Activated CD4-positive, CD25-positive, alpha-beta regulatory T cell treated with anti-CD3 and anti-CD28 coated beads, Interleukin-2, amount 50 U/mL, for 16 hours (primary cell): ENCODE data around the gene CHMP4A.

ENCODE experiments used
- DNase-seq: peaks from one replicate; pipeline ENCODE4 v3.0.0-alpha.2; 2020; ENCODE audit warnings: low read depth, low spot score

The CHMP4A gene

DNA sequence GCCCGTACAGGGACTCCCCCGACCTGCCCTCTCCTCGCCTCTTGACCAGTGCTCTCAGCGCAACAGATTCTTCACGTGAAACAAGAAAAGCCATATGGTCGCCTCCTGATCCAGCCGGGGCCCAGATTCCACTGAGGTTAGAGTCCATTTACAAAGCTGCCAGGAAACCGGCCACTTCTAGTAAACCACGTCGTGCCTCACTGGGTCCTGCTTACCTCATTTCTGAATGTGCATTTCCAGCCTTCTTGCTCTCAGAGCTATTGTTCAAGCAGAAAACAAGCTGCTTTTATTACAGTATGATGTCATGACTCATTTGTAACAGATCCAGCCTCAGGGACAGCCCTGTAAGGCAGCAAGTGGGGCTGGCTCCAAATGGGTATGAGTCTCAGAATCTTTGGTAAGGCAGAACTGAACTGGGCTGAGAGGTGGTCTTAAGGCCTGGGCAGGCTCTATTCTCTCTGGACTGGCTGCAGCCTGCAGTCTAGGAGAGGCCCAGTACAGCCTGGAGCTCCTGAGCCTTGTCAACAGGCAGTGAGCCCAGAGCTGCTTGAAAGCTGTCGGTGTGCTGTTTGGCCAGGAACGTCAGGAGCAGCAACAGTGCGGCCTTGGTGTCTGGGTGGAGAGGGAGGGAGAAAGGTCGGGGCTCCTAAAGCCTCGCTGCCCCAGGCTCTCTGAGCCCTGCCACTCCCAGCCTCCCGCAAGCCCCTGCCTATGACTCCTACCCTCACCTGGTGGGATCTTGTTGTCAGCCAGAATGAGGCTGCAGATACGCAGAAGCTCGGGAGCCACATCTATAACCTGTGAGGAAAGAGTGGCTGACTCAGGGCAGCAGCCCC lies 33.1 kb downstream of the CHMP4A start:
- DNase-seq = no peak

DNA sequence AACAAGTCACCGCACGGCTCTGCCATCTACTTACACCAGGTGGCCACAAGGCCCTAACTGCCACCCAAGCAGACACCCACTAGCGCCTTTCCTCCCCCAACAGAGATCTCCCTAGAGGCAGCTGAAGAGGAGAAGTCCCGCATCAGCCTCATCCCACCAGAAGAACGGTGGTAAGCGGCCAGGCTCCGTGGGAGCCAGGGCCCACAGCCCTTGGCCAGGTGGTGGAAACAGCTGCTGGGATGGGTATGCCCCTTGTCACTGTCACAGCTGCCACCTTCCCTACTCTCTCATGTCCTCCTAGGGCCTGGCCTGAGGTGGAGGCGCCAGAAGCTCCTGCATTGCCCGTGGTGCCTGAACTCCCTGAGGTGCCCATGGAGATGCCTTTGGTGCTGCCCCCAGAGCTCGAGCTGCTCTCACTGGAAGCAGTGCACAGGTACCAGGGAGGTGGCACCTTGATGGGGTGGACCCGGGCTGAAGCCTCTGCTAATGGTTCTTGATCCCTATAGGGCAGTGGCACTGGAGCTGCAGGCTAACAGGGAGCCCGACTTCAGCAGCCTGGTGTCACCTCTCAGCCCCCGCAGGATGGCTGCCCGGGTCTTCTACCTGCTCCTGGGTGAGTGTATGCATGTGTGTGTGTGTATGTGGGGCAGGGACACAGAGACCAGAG lies 33.9 kb downstream of the CHMP4A start:
- no peak for DNase-seq

DNA sequence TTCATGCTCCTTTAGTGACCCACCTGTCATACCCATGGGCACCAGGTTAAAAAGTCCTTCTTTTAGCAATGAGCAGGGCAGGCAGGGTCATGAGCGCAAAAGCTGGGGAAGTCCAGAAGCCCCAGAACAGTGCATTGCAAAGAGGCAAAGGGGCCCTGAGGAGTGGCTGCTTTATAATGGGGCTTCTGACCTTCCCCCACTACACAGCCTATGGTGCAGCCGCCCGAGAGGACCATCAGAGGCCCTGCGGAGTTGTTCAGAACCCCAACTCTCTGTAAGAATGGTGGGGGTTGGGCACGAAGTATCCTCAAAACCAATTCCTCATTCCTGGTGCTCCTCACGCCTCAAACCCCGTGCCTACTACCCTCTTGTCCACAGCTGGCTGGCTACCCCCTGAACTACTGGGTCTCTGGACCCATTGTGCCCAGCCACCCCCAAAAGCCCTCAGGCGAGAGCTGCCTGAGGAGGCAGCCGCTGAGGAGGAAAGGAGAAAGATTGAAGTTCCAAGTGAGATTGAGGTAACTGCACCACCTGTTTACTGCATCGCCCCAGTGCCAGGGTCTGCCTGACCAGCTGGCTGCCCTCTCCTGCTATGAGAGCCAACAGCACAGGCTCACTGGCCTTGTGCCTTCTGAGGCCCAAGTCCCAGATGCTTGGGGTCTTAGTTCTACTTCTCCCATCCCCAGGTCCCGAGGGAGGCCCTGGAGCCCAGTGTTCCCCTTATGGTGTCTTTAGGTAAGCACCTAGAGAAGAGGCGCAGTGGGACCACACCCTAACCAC lies 34.7 kb downstream of the CHMP4A start:
- no peak for DNase-seq

DNA sequence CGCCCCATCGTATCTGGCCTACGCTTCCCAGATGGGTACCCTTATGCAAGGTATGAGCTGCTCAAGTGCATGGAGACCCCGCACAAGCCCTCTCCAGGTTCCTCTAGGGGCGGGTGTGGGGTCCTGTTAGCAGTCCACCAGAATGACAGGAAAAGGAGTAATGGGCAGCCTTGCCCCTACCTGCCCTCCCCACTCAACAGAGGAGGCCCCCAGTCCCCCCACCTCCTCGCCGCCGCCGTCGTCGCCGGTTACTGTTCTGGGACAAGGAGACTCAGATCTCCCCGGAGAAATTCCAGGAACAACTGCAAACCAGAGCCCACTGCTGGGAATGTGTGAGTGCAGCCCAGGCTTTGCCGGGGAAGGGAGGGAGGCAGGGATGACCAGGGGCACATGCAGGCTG lies 35.4 kb downstream of the CHMP4A start:
- no peak for DNase-seq

DNA sequence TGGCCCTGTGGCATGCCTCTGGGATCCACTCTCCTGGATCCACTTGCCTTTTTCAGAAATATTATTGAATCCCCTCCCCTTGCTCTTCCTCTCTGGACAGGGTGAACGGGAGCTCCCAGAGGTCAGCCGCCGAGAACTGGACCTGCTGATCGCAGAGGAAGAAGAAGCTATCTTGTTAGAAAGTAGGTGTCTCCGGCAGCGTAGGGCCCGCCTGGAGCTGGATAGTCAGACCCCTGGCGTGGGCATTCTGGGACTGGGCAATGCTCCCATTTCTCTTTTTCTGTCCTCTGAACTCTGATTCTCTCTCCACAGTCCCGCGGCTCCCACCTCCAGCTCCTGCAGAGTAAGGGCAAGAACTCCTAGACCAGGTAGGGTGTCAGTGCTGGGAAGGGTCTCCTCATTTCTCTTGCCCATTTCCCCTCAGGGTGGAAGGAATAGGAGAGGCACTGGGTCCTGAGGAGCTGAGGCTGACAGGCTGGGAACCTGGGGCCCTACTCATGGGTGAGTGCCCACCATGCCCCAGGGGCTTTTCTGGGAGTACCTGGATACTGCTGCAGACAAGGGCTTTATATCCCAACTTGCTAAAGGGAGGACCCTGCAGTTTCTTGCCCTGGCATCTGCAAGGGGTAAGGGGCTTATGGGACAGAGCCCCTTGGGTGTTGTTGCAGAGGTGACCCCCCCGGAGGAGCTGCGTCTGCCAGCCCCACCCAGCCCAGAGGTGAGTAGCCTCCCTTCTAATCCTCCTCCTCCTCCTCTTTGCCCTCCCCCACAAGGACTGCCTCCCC lies 36.1 kb downstream of the CHMP4A start:
- DNase-seq = no peak

DNA sequence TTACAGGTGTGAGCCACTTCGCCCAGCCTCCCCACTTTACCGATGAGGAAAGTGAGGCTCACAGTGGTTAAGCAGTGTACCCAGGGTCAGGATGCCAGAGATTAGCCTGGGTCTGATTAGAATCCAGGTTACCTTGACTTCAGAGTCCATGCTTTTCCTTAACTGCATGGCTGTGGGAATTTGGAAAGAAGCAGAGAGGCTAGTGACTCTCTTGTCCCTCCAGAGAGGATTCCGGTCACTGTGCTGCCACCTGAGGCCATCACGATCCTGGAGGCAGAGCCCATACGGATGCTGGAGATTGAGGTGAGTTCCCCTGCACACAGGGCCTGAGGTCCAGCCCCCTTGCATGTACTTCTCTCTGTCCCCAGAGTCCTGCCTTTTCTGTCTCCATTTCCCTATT lies 36.7 kb downstream of the CHMP4A start:
- no peak for DNase-seq

DNA sequence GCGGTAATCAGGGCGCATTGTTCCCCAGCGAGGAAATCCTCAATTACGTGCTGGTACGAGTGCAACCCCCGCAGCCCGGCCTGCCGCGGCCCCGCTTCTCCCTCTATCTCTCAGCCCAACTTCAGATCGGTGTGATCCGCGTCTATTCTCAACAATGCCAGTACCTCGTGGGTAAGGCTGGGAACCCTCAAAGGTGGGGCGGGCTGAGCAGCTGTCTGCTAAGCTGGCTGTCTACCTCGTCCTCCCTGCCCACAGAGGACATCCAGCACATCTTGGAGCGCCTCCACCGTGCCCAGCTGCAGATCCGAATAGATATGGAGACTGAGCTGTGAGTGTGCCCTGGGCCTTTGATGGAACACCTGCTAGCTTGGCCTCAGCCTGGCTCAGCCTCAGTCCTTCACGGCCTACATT lies 40.4 kb downstream of the CHMP4A start:
- no peak for DNase-seq

DNA sequence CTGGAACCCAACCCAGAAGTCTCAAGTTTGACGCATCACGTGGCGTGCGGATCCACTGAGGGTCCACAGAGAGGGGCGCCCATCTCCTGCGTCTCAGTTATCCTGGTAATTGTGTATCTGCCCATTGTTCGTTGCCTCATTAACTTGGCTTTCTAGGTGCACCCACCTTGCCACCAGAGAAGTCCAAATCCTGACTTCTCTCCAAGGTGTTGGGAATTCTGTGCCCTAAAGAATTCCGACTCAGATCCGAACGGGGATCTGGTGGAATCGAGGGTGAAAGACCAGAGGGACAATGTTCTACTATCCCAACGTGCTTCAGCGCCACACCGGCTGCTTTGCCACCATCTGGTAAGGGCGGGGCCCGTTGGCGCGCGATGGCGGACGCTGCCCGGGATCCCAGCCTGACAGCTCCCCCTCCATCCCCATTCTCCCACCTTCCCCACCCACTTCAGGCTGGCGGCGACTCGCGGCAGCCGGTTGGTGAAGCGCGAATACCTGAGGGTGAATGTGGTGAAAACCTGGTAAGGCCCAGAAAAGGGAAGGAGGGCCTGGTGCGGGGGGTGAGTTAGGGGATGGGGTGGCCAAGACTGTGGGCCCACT lies 40.9 kb downstream of the CHMP4A start:
- DNase-seq = no peak

DNA sequence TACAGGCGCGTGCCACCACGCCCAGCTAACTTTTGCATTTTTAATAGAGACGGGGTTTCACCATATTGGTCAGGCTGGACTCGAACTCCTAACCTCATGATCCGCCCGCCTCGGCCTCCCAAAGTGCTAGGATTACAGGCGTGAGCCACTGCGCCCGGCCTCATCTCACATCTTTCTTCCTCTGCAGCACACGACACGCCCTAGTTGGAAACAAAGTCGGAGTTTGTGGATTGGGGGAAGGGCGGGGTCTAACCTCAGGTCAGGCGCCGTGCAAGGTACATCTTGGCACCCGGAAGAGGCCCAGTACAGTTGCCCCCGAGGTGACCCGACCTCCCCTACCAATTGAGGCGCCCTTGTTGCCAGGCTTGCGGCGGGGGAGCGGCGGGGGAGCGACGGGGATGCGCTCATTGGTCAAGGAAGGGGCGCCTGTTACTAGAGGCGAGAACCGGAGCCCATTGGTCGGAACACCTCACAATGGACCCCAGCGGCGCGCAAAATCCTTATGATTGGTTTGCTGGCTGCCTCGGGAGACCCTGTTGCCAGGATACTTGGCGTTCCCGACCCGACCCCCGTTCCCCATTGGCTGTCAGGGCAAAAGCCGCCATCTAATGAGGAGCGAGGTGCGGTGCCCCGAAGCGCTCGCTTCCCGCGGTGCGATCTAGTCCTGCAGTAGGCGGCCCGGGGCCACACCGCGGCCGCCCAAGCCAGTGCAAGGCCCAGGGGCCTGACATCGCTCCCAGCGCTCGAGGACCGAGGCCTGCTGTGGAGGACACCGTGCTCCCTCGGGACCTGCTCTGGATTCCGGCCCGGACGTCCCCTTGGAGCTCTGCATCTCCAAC lies 41.6 kb downstream of the CHMP4A start, which contains the start of gene REC8:
Gene REC8, plus strand, starts transcription at position 659 of the 839 bp plus-strand sequence. CDS start 473 bp downstream, outside the sequence.
- DNase-seq = peak; percentile 48

DNA sequence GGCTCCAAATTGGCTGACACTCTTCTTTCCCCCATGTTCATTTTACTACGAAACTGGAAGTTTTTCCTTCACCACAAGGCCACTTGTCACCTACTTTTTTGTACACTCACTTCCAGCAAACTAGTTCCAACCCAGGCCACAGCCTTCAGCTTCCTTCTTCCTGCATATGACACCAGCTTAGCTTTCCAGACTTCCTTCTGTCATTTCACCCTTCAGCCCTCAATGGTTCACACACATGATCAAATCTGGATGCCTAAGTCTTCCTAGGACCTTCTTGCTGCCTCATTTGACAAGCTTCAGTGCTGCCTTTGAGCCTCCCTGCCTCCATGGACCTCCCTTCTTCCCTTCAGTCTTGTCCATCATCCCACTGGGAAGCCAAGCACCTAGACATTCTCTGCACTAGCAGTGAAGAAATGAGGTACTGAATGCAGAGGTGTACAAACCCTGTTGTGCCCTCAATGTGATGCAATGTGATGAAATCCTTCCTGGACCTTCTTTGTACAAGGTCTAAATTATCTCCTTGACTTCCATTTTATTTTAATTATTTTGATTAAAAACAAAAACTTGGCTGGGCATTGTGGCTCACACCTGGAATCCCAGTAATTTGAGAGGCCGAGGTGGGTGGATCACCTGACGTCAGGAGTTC lies 45.7 kb downstream of the CHMP4A start:
- DNase-seq = no peak

DNA sequence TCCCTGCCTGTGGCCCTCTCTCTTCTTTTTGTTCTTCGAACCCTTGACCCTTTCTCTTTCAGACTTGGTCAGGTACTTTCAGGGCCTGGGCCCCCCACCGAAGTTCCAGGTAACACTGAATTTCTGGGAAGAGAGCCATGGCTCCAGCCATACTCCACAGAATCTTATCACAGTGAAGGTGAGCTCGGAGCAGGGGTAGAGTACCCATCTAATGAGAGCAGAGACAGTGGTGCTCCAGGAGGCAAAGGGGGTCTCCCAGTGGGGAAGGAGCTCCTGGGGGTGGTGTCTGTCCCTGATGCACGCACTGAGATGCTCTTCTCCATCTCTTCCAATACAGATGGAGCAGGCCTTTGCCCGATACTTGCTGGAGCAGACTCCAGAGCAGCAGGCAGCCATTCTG lies 47.5 kb downstream of the CHMP4A start:
- no peak for DNase-seq

DNA sequence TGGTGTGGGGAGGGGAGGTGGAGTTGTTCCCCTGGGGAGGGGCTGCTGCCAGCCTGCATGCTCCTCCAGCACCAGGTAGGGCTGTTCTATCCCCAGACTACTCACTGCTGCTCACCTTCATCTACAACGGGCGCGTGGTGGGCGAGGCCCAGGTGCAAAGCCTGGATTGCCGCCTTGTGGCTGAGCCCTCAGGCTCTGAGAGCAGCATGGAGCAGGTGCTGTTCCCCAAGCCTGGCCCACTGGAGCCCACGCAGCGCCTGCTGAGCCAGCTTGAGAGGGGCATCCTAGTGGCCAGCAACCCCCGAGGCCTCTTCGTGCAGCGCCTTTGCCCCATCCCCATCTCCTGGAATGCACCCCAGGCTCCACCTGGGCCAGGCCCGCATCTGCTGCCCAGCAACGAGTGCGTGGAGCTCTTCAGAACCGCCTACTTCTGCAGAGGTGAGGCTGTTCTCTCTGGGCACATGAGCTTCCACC lies 48.7 kb downstream of the CHMP4A start:
- no peak for DNase-seq

DNA sequence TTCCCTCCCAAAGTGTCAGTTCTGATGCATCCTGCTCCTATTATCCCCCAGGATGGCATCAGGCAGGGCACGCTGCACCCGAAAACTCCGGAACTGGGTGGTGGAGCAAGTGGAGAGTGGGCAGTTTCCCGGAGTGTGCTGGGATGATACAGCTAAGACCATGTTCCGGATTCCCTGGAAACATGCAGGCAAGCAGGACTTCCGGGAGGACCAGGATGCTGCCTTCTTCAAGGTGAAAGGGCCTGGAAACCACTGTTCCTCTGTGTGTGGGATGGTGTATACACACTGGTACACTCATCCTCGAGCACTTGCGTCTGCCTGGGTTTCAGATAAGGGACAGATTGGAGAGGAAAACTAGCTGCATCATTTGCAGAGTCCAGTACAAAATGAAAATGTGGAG lies 51.2 kb downstream of the CHMP4A start:
- no peak for DNase-seq

DNA sequence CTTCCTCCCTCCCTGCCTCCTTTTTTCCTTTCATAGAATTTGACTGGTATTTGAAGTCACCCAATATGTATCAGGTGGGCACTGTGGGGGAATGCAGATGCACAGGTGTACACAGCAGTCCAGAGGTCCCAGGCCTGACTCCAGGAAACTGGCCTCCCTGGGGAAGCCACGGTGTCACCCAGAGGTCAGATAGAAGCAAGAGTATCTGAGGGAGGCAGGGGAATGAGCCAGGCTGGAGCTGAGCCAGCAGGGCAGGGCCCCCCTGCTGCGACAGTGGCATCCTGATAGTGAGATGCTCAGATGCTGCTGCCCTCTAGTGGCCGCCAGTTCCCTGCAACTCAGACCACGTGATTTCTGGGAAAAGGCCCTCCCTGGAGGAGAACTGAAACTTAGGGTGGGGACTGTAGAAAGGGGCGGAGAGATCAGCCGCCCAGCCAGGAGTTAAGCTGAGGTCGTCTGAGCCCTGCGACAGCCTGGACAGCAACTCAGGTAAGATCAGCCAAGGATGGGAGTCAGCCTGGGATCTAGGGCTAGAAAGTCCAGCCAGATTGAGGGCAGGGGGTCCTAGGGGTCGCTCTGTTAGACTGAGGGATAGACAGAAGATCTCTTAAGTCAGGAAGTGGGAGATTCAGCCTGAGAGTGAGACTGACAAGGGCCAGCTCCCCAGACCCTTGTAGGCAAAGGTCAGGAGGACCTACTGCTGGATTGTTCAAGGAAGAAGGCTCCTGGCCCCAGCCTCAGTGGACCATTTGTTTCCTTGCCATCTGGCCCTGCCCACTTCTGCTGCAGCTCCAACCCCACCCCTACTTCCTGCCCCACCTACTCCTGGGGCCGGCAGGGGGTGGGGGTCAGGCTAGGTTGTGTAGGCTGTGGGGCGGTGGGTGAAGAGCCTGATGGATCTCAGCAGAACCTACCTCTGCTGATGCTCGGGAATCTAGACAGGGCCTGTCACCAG lies 52.2 kb downstream of the CHMP4A start, which contains the start of gene IRF9:
Gene IRF9, plus strand, starts transcription at position 416 of the 955 bp plus-strand sequence. CDS start 880 bp downstream, outside the sequence.
- peak; percentile 97 for DNase-seq

DNA sequence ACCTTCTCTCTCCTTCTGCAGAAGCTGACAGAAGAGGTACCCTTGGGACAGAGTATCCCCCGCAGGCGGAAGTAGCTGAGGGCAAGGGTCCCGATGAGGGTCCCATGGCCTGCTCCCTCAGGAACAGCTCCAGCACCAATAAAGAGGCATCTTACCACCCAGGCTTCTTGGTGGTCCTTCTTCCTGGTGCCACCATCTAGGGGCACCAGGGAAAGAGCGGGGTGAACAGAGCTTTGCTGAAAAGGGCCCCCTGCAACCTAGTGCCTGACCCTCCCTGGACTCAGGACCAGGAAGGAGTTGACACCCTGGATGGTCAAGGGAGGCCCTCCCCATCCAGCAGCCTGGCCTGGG lies 52.8 kb downstream of the CHMP4A start:
- DNase-seq = no peak

DNA sequence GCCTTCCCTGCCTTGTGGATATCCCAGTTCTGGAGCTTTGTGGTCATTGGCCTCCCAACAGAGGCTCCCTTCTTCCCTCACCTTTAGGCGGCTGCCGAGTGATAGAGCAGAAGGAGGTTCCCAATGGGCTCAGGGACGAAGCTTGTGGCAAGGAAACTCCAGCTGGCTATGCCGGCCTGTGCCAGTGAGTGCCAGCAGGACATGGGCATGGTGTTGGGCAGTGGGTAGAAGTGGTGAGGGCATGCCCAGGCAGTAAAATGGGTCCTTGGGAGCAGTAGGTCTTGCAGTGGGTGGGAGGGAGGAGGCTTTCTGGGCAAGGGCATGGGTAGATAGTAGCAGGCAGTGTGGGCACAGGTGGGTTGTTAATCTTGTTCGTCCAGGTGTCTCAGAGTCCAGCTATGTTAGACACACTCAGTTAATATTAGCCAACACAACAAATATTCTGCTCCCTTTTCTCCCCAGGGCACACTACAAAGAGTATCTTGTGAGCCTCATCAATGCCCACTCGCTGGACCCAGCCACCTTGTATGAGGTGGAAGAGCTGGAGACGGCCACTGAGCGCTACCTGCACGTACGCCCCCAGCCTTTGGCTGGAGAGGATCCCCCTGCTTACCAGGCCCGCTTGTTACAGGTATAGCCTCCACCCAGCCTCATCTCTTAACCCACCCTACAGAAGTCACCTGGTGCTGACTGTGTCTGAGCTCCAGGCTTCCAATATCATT lies 53.4 kb downstream of the CHMP4A start:
- no peak for DNase-seq
